Activated CD4-positive, alpha-beta T cell treated with anti-CD3 and anti-CD28 coated beads, Interleukin-2, amount 50 U/mL, for 24 hours (primary cell): Measurements from ENCODE around the gene OTP.

Experiments
- DNase-seq, 2 donors: peaks; one replicate each; pipeline ENCODE4 v3.0.0-alpha.2; 2020; ENCODE audit warnings: low read depth in 1 of 2, low spot score in 1 of 2

The OTP gene

DNA sequence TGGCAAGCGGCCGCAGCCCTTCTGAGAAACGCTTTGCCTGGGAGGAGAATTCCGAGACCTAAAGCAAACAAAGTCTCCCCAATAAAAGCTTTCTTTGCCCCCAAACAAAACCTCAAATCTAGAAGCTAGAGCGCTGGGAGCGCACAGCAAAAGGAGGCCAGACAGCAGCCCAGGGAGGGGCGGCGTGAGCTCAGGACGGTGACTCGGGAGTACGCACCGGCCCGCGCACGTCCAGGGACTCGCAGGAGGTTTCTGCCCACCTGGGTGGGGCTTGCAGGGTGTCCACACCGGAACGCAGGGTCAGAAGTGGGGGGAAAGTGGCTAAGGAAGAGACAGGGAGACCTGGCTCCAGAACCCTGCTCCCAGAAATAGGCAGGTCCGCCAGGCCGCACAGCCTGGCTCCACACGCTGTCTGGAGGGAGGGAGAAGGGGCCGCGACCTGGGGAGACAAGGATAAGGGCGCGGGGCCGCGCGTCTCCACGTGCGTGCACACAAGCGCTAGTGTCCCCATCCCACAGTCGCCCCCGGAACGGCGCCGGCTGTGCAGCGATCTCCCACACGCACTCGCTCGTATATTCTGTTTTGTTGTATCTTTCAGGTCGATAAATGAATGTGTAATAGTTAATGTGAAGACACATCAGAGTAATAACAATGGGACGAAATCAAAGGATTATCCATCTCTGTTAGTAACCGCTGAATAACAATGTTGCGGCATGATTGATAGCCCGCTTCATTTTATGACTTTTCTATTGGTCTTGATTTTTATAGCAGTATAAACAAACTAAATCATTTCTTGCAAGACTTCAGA is 2.3 kb upstream of the OTP start:
- DNase-seq = no peak

GRCh38 chr5:77638763-77639671 is 504 bp upstream of the OTP start:
- DNase-seq = no peak

DNA sequence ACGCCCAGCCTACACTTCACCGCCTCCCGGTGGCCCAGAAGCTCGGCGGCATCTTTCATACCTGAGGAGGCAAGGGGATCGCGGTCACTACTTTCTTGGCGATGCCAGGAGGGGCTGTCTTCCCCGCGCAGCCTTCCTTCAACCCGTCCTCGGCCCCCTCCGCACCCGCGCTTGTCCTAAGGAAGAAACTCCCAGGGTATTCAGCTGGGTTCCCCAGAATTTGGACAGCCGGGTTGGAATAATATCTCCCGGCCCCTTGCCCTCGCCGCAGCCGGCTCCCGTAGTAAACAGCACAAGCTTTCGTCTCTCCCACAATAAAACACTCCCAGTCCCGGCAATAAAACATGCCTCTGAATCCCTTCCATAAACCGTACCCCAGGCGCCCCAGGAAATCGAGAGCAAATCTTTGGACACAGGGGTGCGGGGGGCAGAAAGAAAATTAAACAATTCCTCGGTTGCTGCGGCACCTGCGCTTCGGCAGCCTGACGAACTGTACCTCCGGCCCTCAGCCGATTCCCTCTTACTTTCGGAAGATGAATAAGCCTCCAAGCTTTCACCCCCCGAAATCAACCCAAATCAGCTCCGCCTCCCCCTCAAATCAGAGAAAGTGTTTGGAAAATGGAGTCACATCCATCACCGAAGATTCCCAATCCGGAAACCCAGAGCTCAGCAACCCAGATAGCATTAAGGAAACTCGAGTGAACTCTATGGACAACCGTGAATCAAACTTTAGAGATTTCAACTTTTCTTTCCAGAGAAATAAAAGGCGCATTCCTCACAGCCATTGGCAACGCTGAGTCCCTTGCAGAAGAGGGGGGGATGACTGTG is 1.1 kb downstream of the OTP start:
- no peak for DNase-seq

DNA sequence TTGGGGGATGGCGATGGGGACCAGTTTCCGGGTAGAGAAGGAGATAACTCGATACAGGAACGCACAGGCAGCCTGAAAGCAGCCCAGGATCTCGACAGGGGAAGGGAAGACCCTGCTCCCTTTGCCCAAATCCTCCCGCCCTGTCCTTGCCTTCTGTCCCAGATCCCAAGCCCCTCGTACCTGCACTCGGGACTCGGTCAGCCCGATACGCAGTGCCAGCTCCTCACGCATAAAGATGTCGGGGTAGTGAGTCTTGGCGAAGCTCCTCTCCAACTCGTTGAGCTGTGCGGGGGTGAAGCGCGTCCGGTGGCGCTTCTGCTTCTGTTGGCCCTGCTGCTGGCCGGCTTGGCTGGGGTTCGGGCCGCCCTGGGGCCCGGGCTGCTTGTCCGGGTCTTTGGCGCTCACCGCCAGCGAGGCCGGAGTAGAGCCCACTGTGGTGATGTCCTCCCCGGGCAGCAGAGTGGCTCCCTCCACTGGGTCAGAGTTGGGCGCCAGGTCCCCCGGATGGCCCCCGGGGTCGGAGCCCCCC is 1.8 kb downstream of the OTP start:
- no peak for DNase-seq

DNA sequence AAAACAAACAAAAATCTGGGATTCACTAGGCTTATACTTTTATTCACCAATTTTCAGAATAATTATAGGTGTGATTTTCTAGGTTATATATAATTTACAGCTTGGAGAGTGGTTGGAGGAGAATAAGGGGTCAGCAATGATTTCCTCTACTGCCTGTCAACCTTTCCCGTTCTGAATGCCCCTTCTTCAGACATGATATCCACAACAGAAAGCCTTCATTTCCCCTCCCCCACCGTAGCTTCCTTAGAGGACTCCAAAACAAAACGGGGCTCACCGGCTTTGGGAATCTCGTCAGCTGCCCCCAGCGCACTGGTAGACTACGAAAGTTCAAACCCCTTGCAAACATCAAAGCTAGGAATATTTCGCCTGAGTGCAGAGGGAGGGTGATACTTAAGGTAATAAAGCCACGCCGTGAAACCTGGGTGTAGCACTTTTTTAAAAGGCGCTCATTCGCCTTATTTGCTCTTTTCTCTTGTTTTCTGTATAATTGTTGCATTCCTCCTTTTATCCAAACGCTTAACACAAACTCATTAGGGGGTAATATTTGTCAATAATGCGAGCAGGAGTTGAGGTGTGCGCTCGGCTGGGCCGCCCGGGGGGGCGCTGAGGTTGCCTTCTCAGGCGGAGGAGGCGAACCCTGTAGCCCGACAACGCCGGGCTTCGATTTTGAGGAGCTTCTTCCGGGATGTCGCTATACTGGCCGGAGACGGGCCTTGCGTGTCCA is 2.4 kb downstream of the OTP start:
- DNase-seq = no peak

GRCh38 chr5:77635067-77635916 is 3.2 kb downstream of the OTP start:
- no peak for DNase-seq

DNA sequence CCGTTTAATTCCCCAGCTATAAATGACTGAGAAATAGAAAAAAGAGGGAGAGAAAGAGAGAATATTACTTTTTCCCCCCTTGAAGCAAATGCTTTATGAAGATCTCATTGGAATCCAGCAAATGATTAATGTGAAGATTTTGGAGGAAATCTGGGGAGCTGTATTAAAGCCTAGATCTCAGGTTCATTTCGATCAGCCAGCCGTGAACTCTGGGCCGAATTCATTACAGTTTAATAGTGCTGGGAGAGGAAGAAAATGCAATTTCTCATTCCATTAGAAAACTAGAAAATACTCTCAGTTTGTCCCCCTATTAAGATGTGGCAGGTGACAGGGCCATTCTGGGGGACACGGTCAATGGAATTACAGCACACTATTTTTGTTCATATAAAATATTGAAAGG is 4.8 kb downstream of the OTP start:
- DNase-seq = no peak

GRCh38 chr5:77633207-77633675 is 5.3 kb downstream of the OTP start:
- DNase-seq = no peak

- DNase-seq = no peak
Observed at GRCh38 chr5:77632526-77633206, 5.8 kb downstream of the OTP start.

DNA sequence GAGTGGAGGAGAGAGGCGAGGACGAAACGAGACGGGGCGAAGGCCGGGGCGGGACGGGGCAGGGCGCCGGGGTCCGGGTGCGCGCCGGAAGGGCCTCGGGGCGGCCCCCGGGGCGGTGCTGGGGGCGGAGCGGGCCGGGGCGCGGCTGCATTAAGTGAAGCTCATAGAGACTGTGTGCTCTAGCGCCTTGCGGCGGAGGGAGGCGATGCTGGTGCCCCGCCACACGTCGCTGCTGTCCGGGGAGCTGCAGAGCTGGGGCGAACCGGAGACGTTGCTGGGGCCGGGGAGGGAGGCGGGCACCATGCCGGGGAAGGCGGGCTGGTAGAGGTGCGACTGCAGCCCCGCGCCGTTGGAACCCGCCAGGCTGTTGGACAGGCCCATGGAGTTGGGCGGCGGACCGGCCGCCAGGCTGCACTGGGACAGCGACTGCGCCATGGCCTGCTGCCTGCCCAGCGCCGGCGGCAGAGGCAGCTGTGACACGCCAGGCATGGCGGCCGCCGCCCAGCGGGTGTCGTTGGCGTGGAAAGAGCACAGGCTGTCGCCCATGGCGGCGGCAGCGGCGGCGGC is 8.3 kb downstream of the OTP start:
- DNase-seq = no peak

GRCh38 chr5:77629509-77630113 is 8.9 kb downstream of the OTP start:
- DNase-seq = no peak

DNA sequence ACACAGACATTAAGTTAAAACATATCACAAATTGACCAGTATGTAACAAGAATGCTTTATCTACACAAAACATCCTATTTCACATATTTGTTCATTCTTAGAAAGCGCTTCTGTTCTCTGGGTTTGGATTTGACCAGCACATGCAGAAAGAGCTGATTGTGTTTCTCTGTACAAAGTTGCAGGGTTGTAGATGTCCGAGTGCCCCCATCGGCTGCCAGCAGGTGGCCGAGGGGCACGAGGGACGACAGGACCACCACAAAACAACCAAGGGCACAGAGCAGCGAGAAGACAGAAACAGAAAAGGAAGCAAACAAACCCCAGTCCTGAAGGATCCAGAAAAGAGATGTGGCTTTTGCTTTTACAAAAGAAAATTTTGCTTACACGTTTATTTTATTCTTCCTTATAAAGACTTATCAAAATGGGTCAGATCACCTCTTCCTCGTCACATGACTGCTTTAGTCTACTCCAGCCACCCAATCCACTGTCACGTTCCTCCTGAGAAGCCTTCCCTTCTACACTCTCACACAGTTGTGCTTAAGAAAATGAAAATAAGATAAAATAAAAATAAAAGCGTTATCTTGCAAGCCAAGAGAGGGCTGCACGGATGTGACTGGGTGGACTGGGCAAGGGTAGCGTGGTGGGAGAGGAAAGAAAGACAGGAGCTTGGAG is 9.5 kb downstream of the OTP start:
- DNase-seq = no peak

GRCh38 chr5:77627869-77628674 is 10.4 kb downstream of the OTP start:
- no peak for DNase-seq

GRCh38 chr5:77623203-77623740 is 15.2 kb downstream of the OTP start:
- no peak for DNase-seq

GRCh38 chr5:77621440-77621839 is 17.1 kb downstream of the OTP start:
- no peak for DNase-seq

DNA sequence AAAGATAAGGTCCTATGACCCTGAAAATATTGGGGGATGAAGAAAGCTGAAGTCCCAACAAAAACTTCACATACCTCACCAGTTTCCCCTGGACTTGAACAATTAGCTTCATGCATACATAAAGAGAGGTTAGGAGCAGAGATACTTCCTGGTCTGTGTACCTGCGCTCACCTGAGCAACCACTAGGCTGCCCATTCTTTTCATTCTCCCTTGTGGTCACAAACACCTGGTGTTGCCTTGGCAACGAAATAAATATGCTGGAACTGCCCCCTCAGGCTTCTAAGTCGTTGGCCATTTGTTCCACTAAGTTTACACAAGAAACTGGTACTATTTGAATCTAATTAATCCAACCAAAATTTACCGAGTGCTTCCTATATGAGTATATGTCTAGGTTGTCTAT is 18.1 kb downstream of the OTP start:
- no peak for DNase-seq
